Measurements from ENCODE around the gene MAGI2.

- TF ChIP-seq POLR2AphosphoS5 (IDR thresholded peaks at IDR 0.05; ENCODE audit: low read depth, low read length) (no peak), POLR2A (IDR thresholded peaks at IDR 0.05; ENCODE audit: low read depth, low read length) (no peak)
Measured at GRCh38 chr7:78223598-78223997, 1229.9 kb downstream of the MAGI2 start.

Data from GM12891 (cell line).